Lower leg skin (tissue), 3 donors: ENCODE data around the gene DUSP6.

ENCODE experiments used
- POLR2A ChIP-seq, 2 donors: fragments of 450-650 bp; IDR thresholded peaks; one replicate each; pipeline ENCODE4 v1.6.1; 2016 to 2017; ENCODE audit warnings: antibody characterized with exemption in 2 of 2, mild to moderate bottlenecking in 1 of 2, moderate library complexity in 1 of 2
- TF ChIP-seq, protein P1 (sequence below), 3 donors: fragments of 450-650 bp; IDR thresholded peaks; one replicate each; pipeline ENCODE4 v1.5.1; 2016; ENCODE audit warnings: antibody characterized with exemption in 3 of 3, mild to moderate bottlenecking in 3 of 3, moderate library complexity in 2 of 3

GRCh38 chr12:89364058-89364457 lies 11.8 kb upstream of the DUSP6 start:
- TF ChIP-seq, protein P1, sequence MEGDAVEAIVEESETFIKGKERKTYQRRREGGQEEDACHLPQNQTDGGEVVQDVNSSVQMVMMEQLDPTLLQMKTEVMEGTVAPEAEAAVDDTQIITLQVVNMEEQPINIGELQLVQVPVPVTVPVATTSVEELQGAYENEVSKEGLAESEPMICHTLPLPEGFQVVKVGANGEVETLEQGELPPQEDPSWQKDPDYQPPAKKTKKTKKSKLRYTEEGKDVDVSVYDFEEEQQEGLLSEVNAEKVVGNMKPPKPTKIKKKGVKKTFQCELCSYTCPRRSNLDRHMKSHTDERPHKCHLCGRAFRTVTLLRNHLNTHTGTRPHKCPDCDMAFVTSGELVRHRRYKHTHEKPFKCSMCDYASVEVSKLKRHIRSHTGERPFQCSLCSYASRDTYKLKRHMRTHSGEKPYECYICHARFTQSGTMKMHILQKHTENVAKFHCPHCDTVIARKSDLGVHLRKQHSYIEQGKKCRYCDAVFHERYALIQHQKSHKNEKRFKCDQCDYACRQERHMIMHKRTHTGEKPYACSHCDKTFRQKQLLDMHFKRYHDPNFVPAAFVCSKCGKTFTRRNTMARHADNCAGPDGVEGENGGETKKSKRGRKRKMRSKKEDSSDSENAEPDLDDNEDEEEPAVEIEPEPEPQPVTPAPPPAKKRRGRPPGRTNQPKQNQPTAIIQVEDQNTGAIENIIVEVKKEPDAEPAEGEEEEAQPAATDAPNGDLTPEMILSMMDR (IDR thresholded peaks at IDR 0.05): no peak
- TF ChIP-seq POLR2A (IDR thresholded peaks at IDR 0.05): no peak
